Pancreas (tissue), 10 donors: ENCODE results near the gene P2RY11. TPM values are rescaled to one million over a fixed set of nuclear protein-coding genes. Genes with fewer than 3 reads are reported as not detected.

Source experiments
- ATAC-seq, 4 donors: fragments of 200-7000 bp; cut with Tn5 transposase; one replicate each; pipeline versions ENCODE4 v1.8.0 to v1.9.1; 2020; ENCODE audit warnings: mild to moderate bottlenecking in 4 of 4, moderate library complexity in 4 of 4
- DNase-seq, 6 donors: peaks; one replicate each; pipeline ENCODE4 v3.0.0-alpha.2; 2020
- FAIRE-seq: peaks from 2 replicates; lab custom pipeline; 2012; peaks lifted over from hg19 to GRCh38; lab: Jason Lieb, UNC
- H3K27ac ChIP-seq, 4 donors: fragments of 200-600 bp; sonication (generic); 1 replicate in 3 of 4; 2 replicates in 1 of 4; pipeline versions ENCODE4 v1.5.0 to v1.8.0; 2020
- H3K27me3 ChIP-seq, 4 donors: fragments of 200-600 bp; one replicate each; pipeline ENCODE4 v1.8.0; 2021
- H3K36me3 ChIP-seq, 3 donors: fragments of 200-600 bp; sonication (generic) in 1 of 3; one replicate each; pipeline versions ENCODE4 v1.5.0 to v1.8.0; 2020 to 2021
- H3K4me1 ChIP-seq, 3 donors: fragments of 200-600 bp; one replicate each; pipeline ENCODE4 v1.8.0; 2021
- H3K4me3 ChIP-seq, 4 donors: fragments of 200-600 bp; sonication (generic) in 2 of 4; one replicate each; pipeline versions ENCODE4 v1.5.0 to v1.8.0; 2020 to 2021
- H3K9me3 ChIP-seq, 4 donors: fragments of 200-600 bp; one replicate each; pipeline ENCODE4 v1.8.0; 2021
- WGBS, 2 donors: extraction: QIAGEN DNeasy Blood & Tissue Kit; methylation state at CpG; one replicate each; pipeline ENCODE4 v1.1.7; 2013; 5-methylcytosine and 5-hydroxymethylcytosine counted together
- intact Hi-C, 3 donors: fragments of 100-400 bp; cut with DNase I; formaldehyde crosslinking; loops; one replicate each; pipeline versions ENCODE4 v1.11.1 to v1.14.2; 2022
- polyA plus RNA-seq, 2 donors: library from polyadenylated mRNA; stranded (reverse); fragments of 200-250 nt; gene quantifications; one replicate each; pipeline ENCODE4 v1.2.3, GENCODE V29; 2013
- total RNA-seq, 6 donors: library from RNA; stranded (reverse); fragmentation: NEBNext Ultra II Directional in 4 of 6; extraction: Animal tissue kit (Norgen Biotek cat#: 25700) in 4 of 6; gene quantifications; one replicate each; pipeline versions ENCODE4 v1.2.1 to v1.2.4, GENCODE V29; 2021 to 2023
- TF ChIP-seq, protein P1 (sequence below), 4 donors: fragments of 200-600 bp; sonication (generic) in 3 of 4; IDR thresholded peaks; one replicate each; pipeline versions ENCODE4 v1.5.0 to v1.8.0; 2021; ENCODE audit warnings: antibody characterized with exemption in 4 of 4
- donor health status: healthy with polysubstance abuse.
- donor health status: DM: no; HTN: no; CAD: no; lungs with moderate emphysema.
- donor health status: DM: no; HTN: no; CAD: no.
- donor health status: control.
- donor health status: control.
- donor health status: Bipolar disorder and iron deficiency.
- donor health status: DM: yes; HTN: yes; CAD: no.
- donor health status: DM: no; HTN: no; CAD: no.
- donor health status: DM: no; HTN: no; CAD: no.
- donor health status: DM: yes; HTN: yes; CAD: no.

P2RY11 gene
- total and polyA plus RNA-seq, 8 donors, result 2.5 to 17.4 (median 7.1) TPM

DNA sequence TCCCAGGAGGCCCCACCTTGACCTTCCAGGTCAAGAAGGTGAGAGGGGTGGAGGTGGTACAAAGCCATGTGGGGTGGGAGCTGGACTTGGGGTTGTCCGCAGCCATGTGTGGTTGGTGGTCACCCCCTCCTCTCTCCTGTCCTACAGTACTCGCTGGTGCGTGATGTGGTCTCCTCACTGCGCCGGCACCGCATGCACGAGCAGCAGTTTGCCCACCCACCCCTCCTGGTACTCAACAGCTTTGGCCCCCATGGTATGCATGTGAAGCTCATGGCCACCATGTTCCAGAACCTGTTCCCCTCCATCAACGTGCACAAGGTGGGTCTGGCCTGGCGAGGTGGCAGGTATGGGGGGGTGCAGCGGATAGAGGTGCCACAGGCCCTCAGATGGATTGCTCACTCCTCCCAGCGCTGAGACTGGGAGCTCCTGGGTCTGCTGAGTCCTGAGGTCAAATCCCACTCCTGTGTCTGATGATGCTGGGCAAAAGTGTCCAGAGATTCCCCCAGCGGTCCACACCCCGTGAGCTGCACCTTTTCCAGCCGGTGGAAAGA lies 3.6 kb upstream of the P2RY11 start:
- Histone ChIP-seq H3K9me3 (no peaks in the 10 kb centered on the region), H3K27me3 (no peaks in the 10 kb centered on the region), H3K4me1 (peaks cover 0 to 8% (median 4%) of the 10 kb centered on the region in 3 donors), H3K27ac (no peak overlapping the region), H3K4me3 (no peak overlapping the region), H3K36me3 (peaks cover 14 to 31% (median 30%) of the 10 kb centered on the region in 3 donors)
- TF ChIP-seq, protein P1, sequence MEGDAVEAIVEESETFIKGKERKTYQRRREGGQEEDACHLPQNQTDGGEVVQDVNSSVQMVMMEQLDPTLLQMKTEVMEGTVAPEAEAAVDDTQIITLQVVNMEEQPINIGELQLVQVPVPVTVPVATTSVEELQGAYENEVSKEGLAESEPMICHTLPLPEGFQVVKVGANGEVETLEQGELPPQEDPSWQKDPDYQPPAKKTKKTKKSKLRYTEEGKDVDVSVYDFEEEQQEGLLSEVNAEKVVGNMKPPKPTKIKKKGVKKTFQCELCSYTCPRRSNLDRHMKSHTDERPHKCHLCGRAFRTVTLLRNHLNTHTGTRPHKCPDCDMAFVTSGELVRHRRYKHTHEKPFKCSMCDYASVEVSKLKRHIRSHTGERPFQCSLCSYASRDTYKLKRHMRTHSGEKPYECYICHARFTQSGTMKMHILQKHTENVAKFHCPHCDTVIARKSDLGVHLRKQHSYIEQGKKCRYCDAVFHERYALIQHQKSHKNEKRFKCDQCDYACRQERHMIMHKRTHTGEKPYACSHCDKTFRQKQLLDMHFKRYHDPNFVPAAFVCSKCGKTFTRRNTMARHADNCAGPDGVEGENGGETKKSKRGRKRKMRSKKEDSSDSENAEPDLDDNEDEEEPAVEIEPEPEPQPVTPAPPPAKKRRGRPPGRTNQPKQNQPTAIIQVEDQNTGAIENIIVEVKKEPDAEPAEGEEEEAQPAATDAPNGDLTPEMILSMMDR (IDR thresholded peaks at IDR 0.05), result no peak
- intact Hi-C loops, result no loop called here
- no peak for ATAC-seq
- WGBS, 2 donors, result 90 to 93% methylated on average over 14 of the region's 14 CpGs
- DNase-seq, result no peak
- FAIRE-seq, result no peak

GRCh38 chr19:10109528-10109927 lies 2.0 kb upstream of the P2RY11 start:
- Histone ChIP-seq H3K36me3 (peaks cover 14 to 31% (median 30%) of the 10 kb centered on the region in 3 donors), H3K27ac (no peak overlapping the region), H3K27me3 (no peaks in the 10 kb centered on the region), H3K9me3 (no peaks in the 10 kb centered on the region), H3K4me3 (no peak overlapping the region), H3K4me1 (peaks cover 0 to 12% (median 4%) of the 10 kb centered on the region in 3 donors)
- WGBS, 2 donors, result 87 to 93% methylated on average over 14 of the region's 14 CpGs
- TF ChIP-seq, protein P1 (IDR thresholded peaks at IDR 0.05), result no peak
- no peak for ATAC-seq
- intact Hi-C loops, result no loop called here
- no peak for FAIRE-seq
- peak in 1 of 6 donors; percentile 62 for DNase-seq

DNA sequence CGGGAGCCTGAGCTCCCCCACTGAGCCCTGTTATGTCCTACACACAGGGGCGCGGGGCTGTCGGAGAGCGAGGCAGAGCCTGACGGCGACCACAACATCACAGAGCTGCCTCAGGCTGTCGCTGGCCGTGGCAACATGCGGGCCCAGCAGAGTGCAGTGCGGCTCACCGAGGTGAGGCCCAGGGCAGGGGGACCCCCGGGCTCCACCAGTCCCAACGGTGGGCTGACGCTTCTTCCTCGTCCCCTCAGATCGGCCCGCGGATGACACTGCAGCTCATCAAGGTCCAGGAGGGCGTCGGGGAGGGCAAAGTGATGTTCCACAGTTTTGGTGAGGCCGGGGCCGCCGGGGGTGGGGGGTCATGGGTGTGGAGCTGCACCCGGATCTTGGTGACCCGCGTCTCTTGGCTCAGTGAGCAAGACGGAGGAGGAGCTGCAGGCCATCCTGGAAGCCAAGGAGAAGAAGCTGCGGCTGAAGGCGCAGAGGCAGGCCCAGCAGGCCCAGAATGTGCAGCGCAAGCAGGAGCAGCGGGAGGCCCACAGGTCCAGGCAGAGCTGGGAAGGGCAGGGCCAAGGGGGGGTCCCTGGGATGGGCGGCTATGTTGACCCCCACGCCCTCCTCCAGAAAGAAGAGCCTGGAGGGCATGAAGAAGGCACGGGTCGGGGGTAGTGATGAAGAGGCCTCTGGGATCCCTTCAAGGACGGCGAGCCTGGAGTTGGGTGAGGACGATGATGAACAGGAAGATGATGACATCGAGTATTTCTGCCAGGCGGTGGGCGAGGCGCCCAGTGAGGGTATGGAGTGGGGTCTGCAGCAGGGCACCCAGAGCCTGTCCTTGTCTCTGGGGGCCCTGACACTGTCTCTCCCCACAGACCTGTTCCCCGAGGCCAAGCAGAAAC lies 1.2 kb upstream of the P2RY11 start:
- no peaks in the 10 kb centered on the region for H3K9me3 ChIP-seq
- 92 to 95% methylated on average over 44 of the region's 44 CpGs for WGBS, 2 donors
- intact Hi-C loops, result loop anchor here in 1 of 3 donors (10.0 kb wide), 1 partner anchor 166 kb away; no protein-coding TSS in a partner anchor
- H3K27ac ChIP-seq, result no peak overlapping the region
- no peak for ATAC-seq
- peaks cover 14 to 37% (median 30%) of the 10 kb centered on the region in 3 donors for H3K36me3 ChIP-seq
- no peak overlapping the region for H3K4me3 ChIP-seq
- peaks cover 0 to 12% (median 4%) of the 10 kb centered on the region in 3 donors for H3K4me1 ChIP-seq
- TF ChIP-seq, protein P1 (IDR thresholded peaks at IDR 0.05), result no peak
- peak in 2 of 6 donors; percentile 45 to 79 for DNase-seq
- no peak for FAIRE-seq
- H3K27me3 ChIP-seq, result no peaks in the 10 kb centered on the region

DNA sequence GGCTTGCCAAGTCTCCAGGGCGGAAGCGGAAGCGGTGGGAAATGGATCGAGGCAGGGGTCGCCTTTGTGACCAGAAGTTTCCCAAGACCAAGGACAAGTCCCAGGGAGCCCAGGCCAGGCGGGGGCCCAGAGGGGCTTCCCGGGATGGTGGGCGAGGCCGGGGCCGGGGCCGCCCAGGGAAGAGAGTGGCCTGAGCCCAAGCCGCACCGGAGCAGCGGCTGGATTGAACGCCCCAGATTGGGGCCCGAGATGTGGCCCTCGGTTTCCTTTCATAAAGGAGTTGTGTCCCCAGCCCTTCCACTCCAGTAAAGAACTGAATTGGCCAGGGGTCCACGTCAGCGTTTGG lies 548 bp upstream of the P2RY11 start:
- intact Hi-C loops, result loop anchor here in 1 of 3 donors (10.0 kb wide), 1 partner anchor 166 kb away; no protein-coding TSS in a partner anchor
- H3K27ac ChIP-seq, result no peak overlapping the region
- FAIRE-seq (no peak), ATAC-seq (no peak), DNase-seq (peak in 1 of 6 donors; percentile 71)
- no peaks in the 10 kb centered on the region for H3K9me3 ChIP-seq
- H3K27me3 ChIP-seq, result no peaks in the 10 kb centered on the region
- no peak overlapping the region for H3K4me3 ChIP-seq
- 88 to 93% methylated on average over 19 of the region's 19 CpGs for WGBS, 2 donors
- peaks cover 0 to 9% (median 4%) of the 10 kb centered on the region in 3 donors for H3K4me1 ChIP-seq
- TF ChIP-seq, protein P1 (IDR thresholded peaks at IDR 0.05), result no peak
- H3K36me3 ChIP-seq, result peaks cover 14 to 37% (median 32%) of the 10 kb centered on the region in 3 donors
